ENCODE measurements around the gene KIF3A. TPM values are rescaled to one million over a fixed set of nuclear protein-coding genes. Genes with fewer than 3 reads are reported as not detected.

Gene KIF3A
- total and polyA plus RNA-seq, 5 donors, result 4.2 to 9.8 (median 8.8) TPM

DNA sequence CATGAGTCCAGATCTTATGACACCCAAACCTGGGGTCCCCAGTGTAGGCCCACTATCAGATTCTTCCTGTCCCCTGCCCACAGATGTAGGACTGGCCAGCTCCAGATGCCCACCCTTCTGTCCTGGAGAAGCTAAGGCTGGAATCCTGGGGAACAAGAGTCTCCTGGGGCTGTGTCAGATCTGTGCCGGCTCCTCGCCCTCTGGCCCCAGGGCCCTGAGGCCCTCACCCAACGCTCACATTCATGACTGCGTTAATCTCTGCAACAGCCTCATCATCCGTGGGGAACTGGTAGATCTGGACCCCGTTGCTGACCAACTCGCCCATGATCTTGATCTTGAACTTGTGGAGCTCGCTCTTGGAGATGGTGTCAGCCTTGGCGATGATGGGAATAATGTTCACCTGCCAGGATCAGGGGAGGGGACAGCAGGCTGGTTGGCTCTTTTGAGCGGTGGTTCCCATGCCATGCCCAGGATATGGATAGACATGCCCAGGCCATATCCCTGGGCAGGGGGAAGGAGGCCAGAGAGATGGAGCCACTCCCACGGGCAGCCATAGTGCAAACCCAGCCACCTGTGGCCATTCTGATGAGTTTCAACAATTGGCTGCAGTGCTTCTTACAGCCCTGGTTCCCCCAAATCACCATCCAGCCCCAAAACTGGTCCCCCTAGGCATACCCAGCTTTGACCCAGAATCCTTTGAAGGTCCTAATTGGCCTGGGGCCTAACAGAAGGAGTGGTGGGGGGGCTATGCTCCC, 25.1 kb upstream of the KIF3A start:
- intact Hi-C loops (cut with DNase I), result loop anchor here in 1 of 4 donors (10.0 kb wide), 1 partner anchor 52 kb away; the partner anchor contains the start of gene SOWAHA
- Histone ChIP-seq H3K9me3 (ENCODE audit: control insufficient read depth, low read length) (no peaks in the 10 kb centered on the region), H3K27me3 (ENCODE audit: control insufficient read depth, insufficient read depth) (no peaks in the 10 kb centered on the region), H3K27ac (ENCODE audit: low read length) (no peak overlapping the region), H3K4me1 (ENCODE audit: control insufficient read depth, insufficient read depth, low read length) (peaks cover 6% of the 10 kb centered on the region), H3K4me3 (ENCODE audit: low read length) (no peak overlapping the region)
- 94% methylated on average over 11 of the region's 11 CpGs for WGBS
- no peak for DNase-seq
- ATAC-seq, result no peak

DNA sequence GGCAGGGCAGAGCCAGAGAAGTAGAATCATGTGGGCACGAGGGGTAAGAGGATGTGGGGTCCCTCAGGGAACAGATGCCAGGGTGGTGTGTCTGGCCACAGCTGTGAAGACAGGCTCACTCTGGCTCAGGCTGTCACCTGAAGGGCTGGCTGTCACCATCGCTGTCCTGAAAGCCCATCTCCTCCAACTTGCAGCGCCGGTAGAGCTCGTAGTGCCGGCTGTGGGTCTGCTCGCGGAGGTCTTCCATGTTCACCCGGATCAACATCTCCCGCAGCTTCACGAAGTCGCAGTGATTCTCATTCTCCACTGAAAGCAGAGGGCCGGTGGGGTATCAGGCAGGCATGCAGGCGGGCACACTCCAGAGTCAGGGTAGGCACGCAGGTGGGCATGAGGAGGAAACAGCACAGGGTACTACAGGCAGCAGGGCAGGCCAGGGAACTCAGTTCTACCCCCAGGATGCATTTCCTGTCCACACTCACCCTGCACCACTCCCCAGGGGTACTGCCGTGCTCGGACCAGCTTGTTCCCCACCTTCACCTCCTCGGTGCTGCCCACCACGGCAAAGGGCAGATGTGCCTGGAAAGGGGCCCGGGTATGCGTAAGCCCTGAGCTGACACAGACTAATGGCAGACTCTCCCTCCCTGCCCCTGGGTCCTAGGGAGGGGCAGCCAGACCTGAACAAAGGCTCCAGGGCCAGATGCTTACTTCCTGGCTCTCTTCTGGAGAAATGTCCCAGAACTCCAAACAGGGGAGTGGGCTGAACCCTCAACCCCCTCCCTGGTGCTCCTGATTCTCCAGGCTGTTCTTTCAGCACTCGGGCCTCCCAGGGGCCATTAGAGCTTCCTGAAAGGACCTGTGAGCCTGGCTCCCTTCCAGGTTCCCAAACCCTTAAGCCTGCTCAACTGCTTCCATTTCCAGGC, 24.2 kb upstream of the KIF3A start:
- H3K4me3 ChIP-seq (ENCODE audit: low read length), result no peak overlapping the region
- no peaks in the 10 kb centered on the region for H3K4me1 ChIP-seq (ENCODE audit: control insufficient read depth, insufficient read depth, low read length)
- DNase-seq, result no peak
- whole genome bisulfite sequencing, result 94% methylated on average over 22 of the region's 22 CpGs
- ATAC-seq, result no peak
- no peaks in the 10 kb centered on the region for H3K9me3 ChIP-seq (ENCODE audit: control insufficient read depth, low read length)
- H3K27me3 ChIP-seq (ENCODE audit: control insufficient read depth, insufficient read depth), result no peaks in the 10 kb centered on the region
- intact Hi-C loops (cut with DNase I), result loop anchor here in 1 of 4 donors (10.0 kb wide), 1 partner anchor 53 kb away; the partner anchor contains the start of gene SOWAHA
- no peak overlapping the region for H3K27ac ChIP-seq (ENCODE audit: low read length)

DNA sequence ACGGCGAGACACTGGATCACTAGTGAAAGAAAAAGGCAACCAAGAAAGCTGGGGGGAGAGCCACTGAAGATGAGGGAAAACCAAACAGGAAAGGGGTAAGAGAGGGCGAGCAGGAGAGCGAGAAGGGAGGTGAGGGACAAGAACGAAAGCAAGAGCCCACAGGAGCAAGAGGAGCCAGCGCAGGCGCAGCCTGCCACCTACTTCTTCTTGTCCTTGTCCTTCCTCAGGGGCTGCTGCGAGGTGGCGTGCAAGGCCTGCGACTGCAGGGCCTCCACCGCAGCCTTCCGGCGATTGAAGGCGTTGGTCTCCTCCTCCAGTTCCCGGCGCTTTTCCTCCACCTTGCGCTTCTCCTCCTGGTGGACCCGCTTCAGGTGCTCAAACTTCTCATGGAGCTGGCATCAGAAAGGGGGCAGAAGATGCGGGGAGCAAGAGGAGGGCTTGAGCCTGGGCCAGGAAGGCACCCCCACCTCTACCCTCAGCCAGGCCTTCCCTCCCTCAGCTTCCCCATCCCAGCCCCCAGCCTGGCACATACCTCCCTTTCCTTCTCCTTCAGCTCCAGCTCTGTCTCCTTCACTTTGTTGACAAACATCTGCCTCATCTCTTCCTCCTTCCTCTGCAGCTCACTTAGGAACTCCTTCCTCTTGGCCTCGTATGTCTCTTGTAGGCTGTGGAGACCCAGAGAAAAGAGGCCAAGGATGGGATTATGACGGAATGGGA, 23.4 kb upstream of the KIF3A start:
- Histone ChIP-seq H3K9me3 (ENCODE audit: control insufficient read depth, low read length) (no peaks in the 10 kb centered on the region), H3K4me3 (ENCODE audit: low read length) (no peak overlapping the region), H3K4me1 (ENCODE audit: control insufficient read depth, insufficient read depth, low read length) (no peaks in the 10 kb centered on the region), H3K27me3 (ENCODE audit: control insufficient read depth, insufficient read depth) (no peaks in the 10 kb centered on the region), H3K27ac (ENCODE audit: low read length) (no peak overlapping the region)
- WGBS, result 94% methylated on average over 21 of the region's 21 CpGs
- no peak for ATAC-seq
- intact Hi-C loops (cut with DNase I), result loop anchor here in 1 of 4 donors (10.0 kb wide), 1 partner anchor 54 kb away; the partner anchor contains the start of gene SOWAHA
- DNase-seq, result no peak

DNA sequence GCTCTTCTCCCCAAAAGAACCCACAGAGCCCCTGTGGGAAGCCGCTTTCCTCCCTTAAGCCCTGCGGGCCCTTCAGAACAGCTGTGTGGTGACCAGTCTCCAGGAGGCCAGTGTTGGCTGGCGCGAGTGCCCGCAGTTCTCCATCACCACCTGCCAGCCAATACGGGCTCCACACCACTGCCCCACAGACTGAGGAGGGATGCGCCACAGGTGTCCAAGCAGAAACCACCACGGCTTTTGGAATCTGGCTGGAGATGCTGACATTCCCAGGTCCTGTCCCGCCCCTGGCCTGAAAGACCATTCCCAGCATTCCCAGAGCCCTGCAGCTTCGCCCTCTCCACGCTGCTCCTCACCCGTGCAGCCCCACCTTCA, 22.7 kb upstream of the KIF3A start:
- no peaks in the 10 kb centered on the region for H3K9me3 ChIP-seq (ENCODE audit: control insufficient read depth, low read length)
- no peak for DNase-seq
- no peak for ATAC-seq
- intact Hi-C loops (cut with DNase I), result loop anchor here in 1 of 4 donors (10.0 kb wide), 1 partner anchor 55 kb away; the partner anchor contains the start of gene SOWAHA
- no peak overlapping the region for H3K27ac ChIP-seq (ENCODE audit: low read length)
- H3K4me3 ChIP-seq (ENCODE audit: low read length), result no peak overlapping the region
- H3K4me1 ChIP-seq (ENCODE audit: control insufficient read depth, insufficient read depth, low read length), result no peaks in the 10 kb centered on the region
- H3K27me3 ChIP-seq (ENCODE audit: control insufficient read depth, insufficient read depth), result no peaks in the 10 kb centered on the region
- 96% methylated on average over 12 of the region's 12 CpGs for WGBS

- no peak for ATAC-seq
- 92% methylated on average over 13 of the region's 13 CpGs for WGBS
- intact Hi-C loops (cut with DNase I), result loop anchor here in 1 of 4 donors (10.0 kb wide), 1 partner anchor 55 kb away; the partner anchor contains the start of gene SOWAHA
These were observed 22.0 kb upstream of the KIF3A start for GRCh38 chr5:132759114-132760048.

DNA sequence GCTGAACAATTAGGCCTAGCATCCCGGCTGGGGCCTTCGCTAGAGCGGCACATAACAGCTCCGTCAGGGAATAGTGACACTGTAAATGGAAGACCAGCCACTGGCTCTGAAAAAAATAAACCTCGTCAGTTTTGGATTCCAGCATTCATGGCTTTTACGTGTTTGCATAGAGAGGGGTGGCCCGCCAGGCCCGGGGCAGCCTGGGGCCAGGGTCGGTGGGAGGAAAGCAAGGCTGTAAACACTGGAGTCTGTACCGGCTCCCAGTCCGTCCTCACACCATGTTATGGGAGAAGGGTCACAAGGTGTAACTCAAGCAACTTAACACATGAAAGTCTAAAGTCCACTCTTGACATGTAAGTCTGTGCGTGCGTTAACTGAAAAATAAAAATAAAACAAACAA, 21.1 kb upstream of the KIF3A start:
- Histone ChIP-seq H3K27ac (ENCODE audit: low read length) (no peak overlapping the region), H3K9me3 (ENCODE audit: control insufficient read depth, low read length) (no peaks in the 10 kb centered on the region), H3K4me3 (ENCODE audit: low read length) (no peak overlapping the region), H3K4me1 (ENCODE audit: control insufficient read depth, insufficient read depth, low read length) (no peaks in the 10 kb centered on the region), H3K27me3 (ENCODE audit: control insufficient read depth, insufficient read depth) (no peaks in the 10 kb centered on the region)
- 95% methylated on average over 13 of the region's 13 CpGs for whole genome bisulfite sequencing
- DNase-seq, result no peak
- intact Hi-C loops (cut with DNase I), result no loop called here
- no peak for ATAC-seq

More at GRCh38 chr5:132759114-132760048, 22.0 kb upstream of the KIF3A start:
- H3K27me3 ChIP-seq (ENCODE audit: control insufficient read depth, insufficient read depth), result no peaks in the 10 kb centered on the region
- no peaks in the 10 kb centered on the region for H3K9me3 ChIP-seq (ENCODE audit: control insufficient read depth, low read length)
- H3K27ac ChIP-seq (ENCODE audit: low read length), result no peak overlapping the region
- H3K4me3 ChIP-seq (ENCODE audit: low read length), result no peak overlapping the region
- no peak for DNase-seq
- H3K4me1 ChIP-seq (ENCODE audit: control insufficient read depth, insufficient read depth, low read length), result no peaks in the 10 kb centered on the region

- Histone ChIP-seq H3K4me3 (ENCODE audit: low read length) (no peak overlapping the region), H3K27ac (ENCODE audit: low read length) (no peak overlapping the region), H3K9me3 (ENCODE audit: control insufficient read depth, low read length) (no peaks in the 10 kb centered on the region), H3K27me3 (ENCODE audit: control insufficient read depth, insufficient read depth) (no peaks in the 10 kb centered on the region), H3K4me1 (ENCODE audit: control insufficient read depth, insufficient read depth, low read length) (no peaks in the 10 kb centered on the region)
- intact Hi-C loops (cut with DNase I), result no loop called here
- ATAC-seq, result no peak
- 84% methylated on average over 5 of the region's 5 CpGs for WGBS
- DNase-seq, result no peak
These were observed 19.2 kb upstream of the KIF3A start for GRCh38 chr5:132756542-132756941.

DNA sequence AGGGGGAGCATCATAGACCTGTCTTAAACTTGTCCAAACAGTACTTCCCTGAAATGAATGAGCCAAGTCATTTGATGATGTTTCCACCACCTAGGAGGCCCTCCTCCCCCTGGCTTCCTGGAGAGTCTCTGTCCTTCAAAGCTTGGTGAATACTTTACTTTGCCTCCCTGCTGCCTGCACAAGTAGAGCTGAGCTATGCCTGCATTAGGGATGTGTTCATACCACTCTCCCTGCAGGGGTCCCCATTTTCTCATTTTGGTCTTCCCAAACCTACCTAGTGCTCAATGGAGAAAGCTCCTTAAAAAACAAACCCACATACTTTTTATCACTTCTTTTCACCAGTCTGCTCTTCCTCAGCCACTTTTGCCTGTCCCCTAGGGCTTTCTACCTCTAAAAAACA, 17.6 kb upstream of the KIF3A start:
- Histone ChIP-seq H3K4me1 (ENCODE audit: control insufficient read depth, insufficient read depth, low read length) (no peaks in the 10 kb centered on the region), H3K4me3 (ENCODE audit: low read length) (no peak overlapping the region), H3K9me3 (ENCODE audit: control insufficient read depth, low read length) (no peaks in the 10 kb centered on the region), H3K27ac (ENCODE audit: low read length) (no peak overlapping the region), H3K27me3 (ENCODE audit: control insufficient read depth, insufficient read depth) (no peaks in the 10 kb centered on the region)
- intact Hi-C loops (cut with DNase I), result no loop called here
- ATAC-seq (no peak), DNase-seq (no peak)

GRCh38 chr5:132754111-132754510, 16.8 kb upstream of the KIF3A start:
- H3K27me3 ChIP-seq (ENCODE audit: control insufficient read depth, insufficient read depth), result no peaks in the 10 kb centered on the region
- no peaks in the 10 kb centered on the region for H3K9me3 ChIP-seq (ENCODE audit: control insufficient read depth, low read length)
- H3K4me3 ChIP-seq (ENCODE audit: low read length), result no peak overlapping the region
- no peak overlapping the region for H3K27ac ChIP-seq (ENCODE audit: low read length)
- H3K4me1 ChIP-seq (ENCODE audit: control insufficient read depth, insufficient read depth, low read length), result no peaks in the 10 kb centered on the region
- intact Hi-C loops (cut with DNase I), result no loop called here
- DNase-seq, result no peak
- no peak for ATAC-seq
- 96% methylated on average over 4 of the region's 4 CpGs for WGBS
